Measurements from ENCODE around the gene BEX3. TPM values are rescaled to one million over a fixed set of nuclear protein-coding genes. Genes with fewer than 3 reads are reported as not detected.

The BEX3 gene
- total RNA-seq, 3 donors from 2014 or later (not counting 1 experiment from before 2014, with no cell fraction given), result 1.0 to 2.8 (median 1.7) TPM

DNA sequence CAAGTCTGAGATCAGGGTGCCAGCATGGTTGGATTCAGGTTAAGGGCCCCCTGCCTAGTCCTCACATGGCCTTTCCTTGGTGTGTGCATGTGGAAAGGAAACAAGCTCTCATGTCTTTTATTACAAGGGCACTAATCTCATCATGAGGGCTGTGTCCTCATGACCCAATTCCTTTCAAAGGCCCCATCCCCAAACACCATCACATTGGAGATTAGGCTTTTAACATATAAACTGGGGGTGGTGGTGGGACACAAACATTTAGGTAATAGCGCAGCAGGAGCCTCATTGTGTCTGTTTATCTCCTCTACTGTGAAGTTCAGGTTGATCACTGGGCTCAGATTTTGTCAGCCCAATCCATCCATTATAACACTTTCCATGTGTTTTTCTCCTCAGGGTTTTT, 41.0 kb downstream of the BEX3 start:
- H3K4me3 ChIP-seq (ENCODE audit: low read length), result no peak overlapping the region
- H3K27ac ChIP-seq (ENCODE audit: low read length), result no peak overlapping the region
- WGBS (ENCODE audit: insufficient coverage), result no CpG with 5 or more reads among the region's 1 CpG
- H3K9me3 Mint-ChIP-seq, result no peaks in the 10 kb centered on the region
- no peak for ATAC-seq
- intact Hi-C loops (cut with micrococcal nuclease), result no loop called here
- H3K9me3 ChIP-seq (ENCODE audit: control insufficient read depth, insufficient read depth, low read length), result no peaks in the 10 kb centered on the region
- H3K4me3 Mint-ChIP-seq, result no peak overlapping the region
- H3K27me3 Mint-ChIP-seq (ENCODE audit: low read depth in 2 of 2), result peaks cover 2 to 15% of the 10 kb centered on the region in 2 donors
- no peaks in the 10 kb centered on the region for H3K36me3 ChIP-seq (ENCODE audit: control insufficient read depth, insufficient read depth, low read length)
- no peaks in the 10 kb centered on the region for H3K4me1 ChIP-seq (ENCODE audit: control insufficient read depth, insufficient read depth, low read length)
- TF ChIP-seq, protein P1, sequence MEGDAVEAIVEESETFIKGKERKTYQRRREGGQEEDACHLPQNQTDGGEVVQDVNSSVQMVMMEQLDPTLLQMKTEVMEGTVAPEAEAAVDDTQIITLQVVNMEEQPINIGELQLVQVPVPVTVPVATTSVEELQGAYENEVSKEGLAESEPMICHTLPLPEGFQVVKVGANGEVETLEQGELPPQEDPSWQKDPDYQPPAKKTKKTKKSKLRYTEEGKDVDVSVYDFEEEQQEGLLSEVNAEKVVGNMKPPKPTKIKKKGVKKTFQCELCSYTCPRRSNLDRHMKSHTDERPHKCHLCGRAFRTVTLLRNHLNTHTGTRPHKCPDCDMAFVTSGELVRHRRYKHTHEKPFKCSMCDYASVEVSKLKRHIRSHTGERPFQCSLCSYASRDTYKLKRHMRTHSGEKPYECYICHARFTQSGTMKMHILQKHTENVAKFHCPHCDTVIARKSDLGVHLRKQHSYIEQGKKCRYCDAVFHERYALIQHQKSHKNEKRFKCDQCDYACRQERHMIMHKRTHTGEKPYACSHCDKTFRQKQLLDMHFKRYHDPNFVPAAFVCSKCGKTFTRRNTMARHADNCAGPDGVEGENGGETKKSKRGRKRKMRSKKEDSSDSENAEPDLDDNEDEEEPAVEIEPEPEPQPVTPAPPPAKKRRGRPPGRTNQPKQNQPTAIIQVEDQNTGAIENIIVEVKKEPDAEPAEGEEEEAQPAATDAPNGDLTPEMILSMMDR (IDR thresholded peaks at IDR 0.05), result no peak
- no peaks in the 10 kb centered on the region for H3K27me3 ChIP-seq (ENCODE audit: control insufficient read depth, insufficient read depth, low read length)
- H3K36me3 Mint-ChIP-seq, result no peaks in the 10 kb centered on the region
- H3K4me1 Mint-ChIP-seq, result no peaks in the 10 kb centered on the region
- no peak for DNase-seq
- no peak overlapping the region for H3K27ac Mint-ChIP-seq

DNA sequence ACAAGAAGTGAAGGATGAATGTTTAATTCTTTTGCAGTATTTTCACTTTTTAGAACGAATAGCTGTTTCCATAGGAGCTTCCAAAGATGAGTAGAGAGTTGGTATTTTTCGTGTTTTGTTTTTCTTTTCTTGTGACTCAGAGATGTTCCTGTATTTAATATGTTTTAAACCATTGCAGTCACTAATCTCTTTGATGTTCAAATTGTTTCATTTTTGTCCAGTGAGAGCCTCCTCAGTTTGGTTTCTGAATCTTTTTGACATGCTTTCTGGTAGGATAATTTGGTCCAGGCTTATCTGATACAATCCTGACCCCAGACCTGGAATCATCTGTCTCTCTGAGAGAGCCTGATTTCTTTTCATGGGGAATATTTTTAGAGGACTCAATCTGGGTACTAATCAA, 41.6 kb downstream of the BEX3 start:
- no peaks in the 10 kb centered on the region for H3K36me3 ChIP-seq (ENCODE audit: control insufficient read depth, insufficient read depth, low read length)
- ATAC-seq (no peak), DNase-seq (no peak)
- H3K9me3 ChIP-seq (ENCODE audit: control insufficient read depth, insufficient read depth, low read length), result no peaks in the 10 kb centered on the region
- Mint-ChIP-seq H3K36me3 (no peaks in the 10 kb centered on the region), H3K4me1 (no peaks in the 10 kb centered on the region), H3K27ac (no peak overlapping the region), H3K27me3 (ENCODE audit: low read depth in 2 of 2) (peaks cover 2 to 20% of the 10 kb centered on the region in 2 donors), H3K4me3 (no peak overlapping the region), H3K9me3 (no peaks in the 10 kb centered on the region)
- H3K27ac ChIP-seq (ENCODE audit: low read length), result no peak overlapping the region
- H3K4me3 ChIP-seq (ENCODE audit: low read length), result no peak overlapping the region
- 100% methylated on average over 1 of the region's 2 CpGs for WGBS (ENCODE audit: insufficient coverage)
- H3K27me3 ChIP-seq (ENCODE audit: control insufficient read depth, insufficient read depth, low read length), result no peaks in the 10 kb centered on the region
- no peaks in the 10 kb centered on the region for H3K4me1 ChIP-seq (ENCODE audit: control insufficient read depth, insufficient read depth, low read length)
- TF ChIP-seq, protein P1 (IDR thresholded peaks at IDR 0.05), result no peak
- intact Hi-C loops (cut with micrococcal nuclease), result no loop called here

DNA sequence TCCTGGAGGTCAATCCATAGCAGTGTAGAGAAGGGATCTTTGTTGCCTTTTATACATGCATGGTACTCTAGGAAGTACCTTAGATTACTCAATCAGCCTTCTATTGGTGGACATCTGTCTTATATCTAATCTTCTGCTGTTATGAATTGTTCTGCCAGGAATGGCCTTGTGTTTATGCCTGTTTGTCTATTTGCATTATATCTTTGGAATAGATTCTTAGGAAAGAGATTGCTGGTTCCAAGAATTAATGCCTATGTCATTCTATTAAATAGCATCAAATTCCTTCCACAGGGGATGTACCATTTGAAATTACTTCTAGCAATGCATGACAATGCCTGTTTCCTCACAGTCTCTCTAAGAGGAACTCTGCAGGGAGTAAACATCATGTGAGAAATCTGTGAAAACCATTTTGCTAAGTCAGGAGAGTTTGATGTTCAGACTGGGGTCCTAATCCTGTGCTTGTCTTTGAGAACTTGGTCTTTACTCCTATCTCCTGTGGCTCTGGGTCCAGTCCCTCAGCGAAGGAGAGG, 42.5 kb downstream of the BEX3 start:
- Mint-ChIP-seq H3K27me3 (ENCODE audit: low read depth in 2 of 2) (peaks cover 2 to 23% of the 10 kb centered on the region in 2 donors), H3K27ac (no peak overlapping the region), H3K9me3 (no peaks in the 10 kb centered on the region), H3K4me1 (no peaks in the 10 kb centered on the region), H3K36me3 (no peaks in the 10 kb centered on the region), H3K4me3 (no peak overlapping the region)
- no peaks in the 10 kb centered on the region for H3K36me3 ChIP-seq (ENCODE audit: control insufficient read depth, insufficient read depth, low read length)
- H3K9me3 ChIP-seq (ENCODE audit: control insufficient read depth, insufficient read depth, low read length), result no peaks in the 10 kb centered on the region
- no peak for DNase-seq
- no peaks in the 10 kb centered on the region for H3K4me1 ChIP-seq (ENCODE audit: control insufficient read depth, insufficient read depth, low read length)
- intact Hi-C loops (cut with micrococcal nuclease), result no loop called here
- no peak for ATAC-seq
- H3K4me3 ChIP-seq (ENCODE audit: low read length), result no peak overlapping the region
- TF ChIP-seq, protein P1 (IDR thresholded peaks at IDR 0.05), result no peak
- H3K27me3 ChIP-seq (ENCODE audit: control insufficient read depth, insufficient read depth, low read length), result no peaks in the 10 kb centered on the region
- H3K27ac ChIP-seq (ENCODE audit: low read length), result no peak overlapping the region
- 80% methylated on average over 1 of the region's 1 CpG for WGBS (ENCODE audit: insufficient coverage)

- whole genome bisulfite sequencing (ENCODE audit: insufficient coverage), result 87% methylated on average over 2 of the region's 3 CpGs
- Mint-ChIP-seq H3K9me3 (no peaks in the 10 kb centered on the region), H3K27ac (no peak overlapping the region), H3K27me3 (ENCODE audit: low read depth in 2 of 2) (peaks cover 2 to 15% of the 10 kb centered on the region in 2 donors), H3K4me3 (no peak overlapping the region), H3K4me1 (no peaks in the 10 kb centered on the region), H3K36me3 (no peaks in the 10 kb centered on the region)
- no peaks in the 10 kb centered on the region for H3K4me1 ChIP-seq (ENCODE audit: control insufficient read depth, insufficient read depth, low read length)
- no peaks in the 10 kb centered on the region for H3K9me3 ChIP-seq (ENCODE audit: control insufficient read depth, insufficient read depth, low read length)
- TF ChIP-seq, protein P1 (IDR thresholded peaks at IDR 0.05), result no peak
- no peak for ATAC-seq
- no peak overlapping the region for H3K4me3 ChIP-seq (ENCODE audit: low read length)
- H3K36me3 ChIP-seq (ENCODE audit: control insufficient read depth, insufficient read depth, low read length), result no peaks in the 10 kb centered on the region
- intact Hi-C loops (cut with micrococcal nuclease), result no loop called here
- H3K27me3 ChIP-seq (ENCODE audit: control insufficient read depth, insufficient read depth, low read length), result no peaks in the 10 kb centered on the region
- no peak for DNase-seq
- no peak overlapping the region for H3K27ac ChIP-seq (ENCODE audit: low read length)
These were observed 47.8 kb downstream of the BEX3 start for GRCh38 chrX:103423955-103424638.

Measured in natural killer cell (primary cell).